Upper lobe of left lung (tissue), 6 donors: ENCODE results near the gene TP53I11. TPM values are rescaled to one million over a fixed set of nuclear protein-coding genes. Genes with fewer than 3 reads are reported as not detected.
A peak's percentile ranks its signal among the peaks of the same experiment; 100 is the strongest.

Experiments
- ATAC-seq, 2 donors: fragments of 200-7000 bp; cut with Tn5 transposase; one replicate each; pipeline ENCODE4 v1.9.1; 2022; ENCODE audit warnings: mild to moderate bottlenecking in 2 of 2, moderate library complexity in 2 of 2; ENCODE audit not compliant: low FRiP score in 2 of 2
- DNase-seq, 2 donors: peaks; one replicate each; pipeline ENCODE4 v3.0.0-alpha.2; 2019 to 2020
- H3K27ac ChIP-seq, 4 donors: fragments of 200-600 bp; sonication (generic); one replicate each; pipeline ENCODE4 v1.5.1; 2016 to 2019
- H3K27me3 ChIP-seq, 4 donors: fragments of 200-600 bp; sonication (generic); one replicate each; pipeline ENCODE4 v1.5.1; 2017 to 2019
- H3K36me3 ChIP-seq, 4 donors: fragments of 200-600 bp; sonication (generic); one replicate each; pipeline ENCODE4 v1.5.1; 2016 to 2019
- H3K4me1 ChIP-seq, 4 donors: fragments of 200-600 bp; sonication (generic); one replicate each; pipeline ENCODE4 v1.5.1; 2018 to 2019
- H3K4me3 ChIP-seq, 4 donors: fragments of 200-600 bp; sonication (generic); one replicate each; pipeline ENCODE4 v1.5.1; 2017 to 2019; ENCODE audit warnings: mild to moderate bottlenecking in 2 of 4, moderate library complexity in 1 of 4
- H3K9me3 ChIP-seq, 4 donors: fragments of 200-600 bp; sonication (generic); one replicate each; pipeline ENCODE4 v1.5.1; 2018 to 2019
- CTCF ChIP-seq, 6 experiments: fragments of 450-650 bp in 4 of 6; fragments of 200-600 bp in 2 of 6; sonication (generic) in 2 of 6; IDR thresholded peaks; one replicate each; pipeline ENCODE4 v1.5.1; 2016 to 2019; ENCODE audit warnings: antibody characterized with exemption in 6 of 6
- EP300 ChIP-seq, 4 donors: sonication (generic); formaldehyde crosslinking; IDR thresholded peaks; one replicate each; pipeline ENCODE4 v1.5.1; 2017; ENCODE audit warnings: antibody characterized with exemption in 4 of 4, control low read depth in 2 of 4
- POLR2A ChIP-seq, 4 donors: fragments of 450-650 bp; IDR thresholded peaks; one replicate each; pipeline ENCODE4 v1.5.1; 2016 to 2017; ENCODE audit warnings: antibody characterized with exemption in 4 of 4, mild to moderate bottlenecking in 2 of 4
- POLR2AphosphoS5 ChIP-seq, 2 donors: sonication (generic); formaldehyde crosslinking; IDR thresholded peaks; one replicate each; pipeline ENCODE4 v1.5.1; 2017; ENCODE audit warnings: antibody characterized with exemption in 2 of 2
- WGBS, 2 donors: methylation state at CpG; one replicate each; pipeline ENCODE4 v1.1.5; 2017 to 2018; 5-methylcytosine and 5-hydroxymethylcytosine counted together
- total RNA-seq, 6 donors: library from RNA; depleted of rRNA in 4 of 6; stranded (reverse); fragments of >200 nt in 4 of 6; gene quantifications; one replicate each; pipeline versions ENCODE4 v1.1.0 to v1.2.1, GENCODE V29; 2016 to 2021
- donor health status: DM: no; HTN: no; CAD: no; lungs with moderate emphysema.
- donor health status: DM: no; HTN: yes; CAD: no; lungs with severe emphysema.

The TP53I11 gene
- total RNA-seq, 6 donors from 2014 or later = 55.3 to 127 (median 101) TPM

DNA sequence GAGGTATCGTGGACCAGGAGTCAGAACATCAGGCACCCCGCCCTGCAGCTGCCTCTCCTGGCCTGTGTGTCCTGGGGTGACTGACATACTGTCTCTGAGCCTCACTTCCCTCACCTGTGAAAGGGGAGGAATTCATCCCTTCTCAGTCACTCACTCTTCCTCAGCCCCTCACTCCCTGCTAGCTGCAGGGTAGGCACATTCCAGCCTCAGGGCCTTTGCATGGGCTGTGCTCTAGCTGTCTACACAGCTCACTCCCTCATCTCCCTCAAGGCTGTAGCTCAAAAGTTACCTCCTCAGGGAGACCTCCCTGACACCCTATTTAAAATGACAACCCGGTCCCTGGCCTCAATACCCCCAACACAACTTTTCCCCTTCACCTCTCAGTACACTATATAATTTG, 2.5 kb downstream of the TP53I11 start:
- Histone ChIP-seq H3K27me3 (no peaks in the 10 kb centered on the region), H3K36me3 (peaks cover 0 to 2% (median 0%) of the 10 kb centered on the region in 4 donors), H3K9me3 (no peaks in the 10 kb centered on the region), H3K27ac (no peak overlapping the region), H3K4me1 (peaks cover 18 to 72% (median 47%) of the 10 kb centered on the region in 4 donors), H3K4me3 (no peak overlapping the region)
- 90 to 94% methylated on average over 3 of the region's 3 CpGs for WGBS, 2 donors
- DNase-seq = no peak
- TF ChIP-seq CTCF (IDR thresholded peaks at IDR 0.05) (no peak), EP300 (IDR thresholded peaks at IDR 0.05) (no peak), POLR2AphosphoS5 (IDR thresholded peaks at IDR 0.05) (no peak), POLR2A (IDR thresholded peaks at IDR 0.05) (no peak)
- ATAC-seq = no peak

- DNase-seq = no peak
- no peak for ATAC-seq
- no peaks in the 10 kb centered on the region for H3K9me3 ChIP-seq
- 50 to 74% methylated on average over 8 to 9 of the region's 9 CpGs for WGBS, 2 donors
- no peak for TF ChIP-seq EP300 (IDR thresholded peaks at IDR 0.05)
- TF ChIP-seq POLR2A (IDR thresholded peaks at IDR 0.05) = no peak
- TF ChIP-seq CTCF (IDR thresholded peaks at IDR 0.05) = no peak
- TF ChIP-seq POLR2AphosphoS5 (IDR thresholded peaks at IDR 0.05) = no peak
- peaks cover 25 to 80% (median 56%) of the 10 kb centered on the region in 4 donors for H3K4me1 ChIP-seq
- H3K27ac ChIP-seq = peak overlapping the region in 2 of 4 donors; percentile 21 to 53
- no peaks in the 10 kb centered on the region for H3K27me3 ChIP-seq
- no peak overlapping the region for H3K4me3 ChIP-seq
- peaks cover 0 to 2% (median 0%) of the 10 kb centered on the region in 4 donors for H3K36me3 ChIP-seq
Measured at GRCh38 chr11:44947114-44947513, 3.6 kb downstream of the TP53I11 start.

DNA sequence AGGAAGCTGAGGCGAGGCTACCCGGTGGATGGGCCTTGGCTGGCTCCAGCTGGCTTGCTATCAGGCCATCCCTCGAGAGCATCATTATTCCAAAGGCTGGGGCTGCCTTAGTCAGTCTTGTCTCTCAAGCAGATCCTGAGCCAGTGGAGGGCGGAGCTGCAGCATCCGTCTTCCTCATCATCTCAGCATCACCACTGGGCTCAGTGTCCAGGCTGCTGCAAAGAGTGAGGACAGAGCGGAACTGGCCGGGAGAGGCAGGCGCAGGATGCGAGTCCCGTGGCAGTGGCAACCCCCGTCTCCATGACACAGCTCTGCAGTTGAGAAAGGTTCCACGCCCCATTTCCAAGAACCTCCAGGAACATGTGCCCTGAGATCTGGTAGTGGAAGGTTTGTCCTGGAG, 4.4 kb downstream of the TP53I11 start:
- WGBS, 2 donors = 89 to 93% methylated on average over 10 to 12 of the region's 12 CpGs
- H3K4me1 ChIP-seq = peaks cover 25 to 78% (median 57%) of the 10 kb centered on the region in 4 donors

DNA sequence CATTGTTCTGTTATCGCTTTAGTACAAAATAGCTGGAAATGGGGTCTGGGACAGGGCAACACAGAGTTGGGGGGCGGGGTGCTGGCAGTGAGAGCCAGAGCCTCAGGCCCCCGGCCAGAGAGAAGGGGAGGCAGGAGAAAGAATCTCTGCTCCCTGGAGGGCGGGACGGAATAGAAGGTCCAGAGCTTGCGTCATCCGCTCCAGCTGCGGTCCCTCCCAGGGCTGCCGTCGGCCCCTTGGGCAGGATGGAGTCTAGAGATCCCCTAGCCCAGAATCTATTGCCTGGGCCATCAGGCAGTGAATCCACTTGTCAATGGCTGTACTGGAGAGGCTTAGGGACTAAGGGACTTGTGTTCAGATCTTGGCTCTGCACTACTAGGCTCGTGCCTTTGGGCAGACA, 5.0 kb downstream of the TP53I11 start:
- Histone ChIP-seq H3K27me3 (no peaks in the 10 kb centered on the region), H3K4me3 (no peak overlapping the region), H3K27ac (no peak overlapping the region), H3K4me1 (peaks cover 23 to 77% (median 55%) of the 10 kb centered on the region in 4 donors), H3K9me3 (no peaks in the 10 kb centered on the region), H3K36me3 (peaks cover 0 to 2% (median 0%) of the 10 kb centered on the region in 4 donors)
- DNase-seq (no peak), ATAC-seq (peak in 1 of 2 donors; percentile 38)
- 77 to 89% methylated on average over 9 to 11 of the region's 11 CpGs for WGBS, 2 donors
- TF ChIP-seq CTCF (IDR thresholded peaks at IDR 0.05) (no peak), POLR2A (IDR thresholded peaks at IDR 0.05) (no peak), EP300 (IDR thresholded peaks at IDR 0.05) (no peak)

More for the DNA sequence above, 4.4 kb downstream of the TP53I11 start:
- DNase-seq (no peak), ATAC-seq (peak in 1 of 2 donors; percentile 66)
- Histone ChIP-seq H3K27me3 (no peaks in the 10 kb centered on the region), H3K27ac (no peak overlapping the region), H3K9me3 (no peaks in the 10 kb centered on the region), H3K4me3 (no peak overlapping the region), H3K36me3 (peaks cover 0 to 2% (median 0%) of the 10 kb centered on the region in 4 donors)
- no peak for TF ChIP-seq POLR2A (IDR thresholded peaks at IDR 0.05)
- TF ChIP-seq POLR2AphosphoS5 (IDR thresholded peaks at IDR 0.05) = no peak
- TF ChIP-seq CTCF (IDR thresholded peaks at IDR 0.05) = no peak
- TF ChIP-seq EP300 (IDR thresholded peaks at IDR 0.05) = no peak

- no peaks in the 10 kb centered on the region for H3K27me3 ChIP-seq
- TF ChIP-seq POLR2AphosphoS5 (IDR thresholded peaks at IDR 0.05) (no peak), CTCF (IDR thresholded peaks at IDR 0.05) (no peak), EP300 (IDR thresholded peaks at IDR 0.05) (no peak), POLR2A (IDR thresholded peaks at IDR 0.05) (no peak)
- H3K4me1 ChIP-seq = peaks cover 22 to 73% (median 50%) of the 10 kb centered on the region in 4 donors
- no peak for DNase-seq
- H3K36me3 ChIP-seq = peaks cover 0 to 2% (median 0%) of the 10 kb centered on the region in 4 donors
- ATAC-seq = no peak
- no peak overlapping the region for H3K27ac ChIP-seq
- no peaks in the 10 kb centered on the region for H3K9me3 ChIP-seq
- 62 to 65% methylated on average over 3 of the region's 3 CpGs for WGBS, 2 donors
- H3K4me3 ChIP-seq = no peak overlapping the region
Measured at GRCh38 chr11:44944853-44945235, 5.8 kb downstream of the TP53I11 start.
